Measurements from ENCODE around the gene HTT-AS.
"Not testable (repeated sequence)": the region's sequence is repeated elsewhere in the genome, so short reads cannot be mapped to it uniquely, and the experiment has no call there.

Gene HTT-AS

GRCh38 chr4:3094701-3095100 is 20.4 kb upstream of the HTT-AS start:
- DNase-seq (ENCODE audit: low read depth); H3K4me3 ChIP-seq (ENCODE audit: low read depth, low read length): not testable (repeated sequence)

GRCh38 chr4:3091464-3091863 is 17.1 kb upstream of the HTT-AS start:
- H3K4me3 ChIP-seq (ENCODE audit: low read depth, low read length) = no peak overlapping the region
- no peak for DNase-seq (ENCODE audit: low read depth)

GRCh38 chr4:3087115-3087797 is 12.9 kb upstream of the HTT-AS start:
- H3K4me3 ChIP-seq (ENCODE audit: low read depth, low read length) = no peak overlapping the region
- no peak for DNase-seq (ENCODE audit: low read depth)

- no peak overlapping the region for H3K4me3 ChIP-seq (ENCODE audit: low read depth, low read length)
- no peak for DNase-seq (ENCODE audit: low read depth)
Measured at GRCh38 chr4:3085948-3086670, 11.8 kb upstream of the HTT-AS start.

- DNase-seq (ENCODE audit: low read depth) = no peak
- H3K4me3 ChIP-seq (ENCODE audit: low read depth, low read length) = no peak overlapping the region
Measured at GRCh38 chr4:3083732-3084131, 9.4 kb upstream of the HTT-AS start.

GRCh38 chr4:3082925-3083515 is 8.7 kb upstream of the HTT-AS start:
- H3K4me3 ChIP-seq (ENCODE audit: low read depth, low read length) = no peak overlapping the region
- no peak for DNase-seq (ENCODE audit: low read depth)

- no peak overlapping the region for H3K4me3 ChIP-seq (ENCODE audit: low read depth, low read length)
- no peak for DNase-seq (ENCODE audit: low read depth)
Measured at GRCh38 chr4:3079694-3080123, 5.4 kb upstream of the HTT-AS start.

GRCh38 chr4:3077796-3078195 is 3.5 kb upstream of the HTT-AS start:
- DNase-seq (ENCODE audit: low read depth) = no peak

GRCh38 chr4:3075652-3075981 is 1.3 kb upstream of the HTT-AS start:
- peak overlapping the region; percentile 86 for H3K4me3 ChIP-seq (ENCODE audit: low read depth, low read length)

More at GRCh38 chr4:3077796-3078195, 3.5 kb upstream of the HTT-AS start:
- no peak overlapping the region for H3K4me3 ChIP-seq (ENCODE audit: low read depth, low read length)

GRCh38 chr4:3074846-3075651 is 711 bp upstream of the HTT-AS start:
- peak; percentile 43 for DNase-seq (ENCODE audit: low read depth)
- H3K4me3 ChIP-seq (ENCODE audit: low read depth, low read length) = peak overlapping the region; percentile 86

More at GRCh38 chr4:3075652-3075981, 1.3 kb upstream of the HTT-AS start:
- no peak for DNase-seq (ENCODE audit: low read depth)

- DNase-seq (ENCODE audit: low read depth) = no peak
- peak overlapping the region; percentile 72 for H3K4me3 ChIP-seq (ENCODE audit: low read depth, low read length)
Measured at GRCh38 chr4:3073158-3074077, 920 bp downstream of the HTT-AS start.

GRCh38 chr4:3071811-3072210 is 2.5 kb downstream of the HTT-AS start:
- no peak for DNase-seq (ENCODE audit: low read depth)
- no peak overlapping the region for H3K4me3 ChIP-seq (ENCODE audit: low read depth, low read length)

- H3K4me3 ChIP-seq (ENCODE audit: low read depth, low read length) = no peak overlapping the region
- DNase-seq (ENCODE audit: low read depth) = no peak
Measured at GRCh38 chr4:3070709-3071500, 3.4 kb downstream of the HTT-AS start.

- no peak overlapping the region for H3K4me3 ChIP-seq (ENCODE audit: low read depth, low read length)
- no peak for DNase-seq (ENCODE audit: low read depth)
Measured at GRCh38 chr4:3069661-3070199, 4.6 kb downstream of the HTT-AS start.

- DNase-seq (ENCODE audit: low read depth) = no peak
Measured at GRCh38 chr4:3067473-3068001, 6.8 kb downstream of the HTT-AS start.

GRCh38 chr4:3066836-3067400 is 7.4 kb downstream of the HTT-AS start:
- no peak for DNase-seq (ENCODE audit: low read depth)
- no peak overlapping the region for H3K4me3 ChIP-seq (ENCODE audit: low read depth, low read length)

More at GRCh38 chr4:3067473-3068001, 6.8 kb downstream of the HTT-AS start:
- H3K4me3 ChIP-seq (ENCODE audit: low read depth, low read length) = no peak overlapping the region

- no peak overlapping the region for H3K4me3 ChIP-seq (ENCODE audit: low read depth, low read length)
- DNase-seq (ENCODE audit: low read depth) = no peak
Measured at GRCh38 chr4:3065551-3065950, 8.8 kb downstream of the HTT-AS start.

All from skeletal muscle cell (primary cell).